Keratinocyte (primary cell): ENCODE measurements around the gene CHI3L1. TPM values are rescaled to one million over a fixed set of nuclear protein-coding genes. Genes with fewer than 3 reads are reported as not detected.

Experiments used
- DNase-seq: peaks from one replicate; pipeline ENCODE4 v3.0.0-alpha.2; 2011; ENCODE audit warnings: low read depth, missing footprints, low spot score
- FAIRE-seq: peaks from 2 replicates; lab custom pipeline; 2011; peaks lifted over from hg19 to GRCh38; lab: Jason Lieb, UNC
- H2AFZ ChIP-seq: 2 replicates; pipeline ENCODE4 v1.6.0; 2012; ENCODE audit warnings: low read length, control low read depth, inconsistent platforms; ENCODE audit not compliant: control insufficient read depth
- H3K27ac ChIP-seq: 2 replicates; pipeline ENCODE4 v1.5.1; 2011; ENCODE audit warnings: low read length; ENCODE audit not compliant: control insufficient read depth, insufficient read depth
- H3K27me3 ChIP-seq: 3 replicates; pipeline ENCODE4 v1.6.0; 2011; ENCODE audit warnings: low read length; ENCODE audit not compliant: control insufficient read depth, insufficient read depth; ENCODE audit errors: extremely low read depth
- H3K36me3 ChIP-seq, 2 experiments: 2 replicates in 1 of 2; 3 replicates in 1 of 2; pipeline ENCODE4 v1.5.1; 2011; ENCODE audit warnings: low read length in 2 of 2, mild to moderate bottlenecking in 1 of 2; ENCODE audit not compliant: control insufficient read depth in 2 of 2, insufficient read depth in 2 of 2; ENCODE audit errors: extremely low read depth in 1 of 2
- H3K4me1 ChIP-seq: 3 replicates; pipeline ENCODE4 v1.5.1; 2011; ENCODE audit warnings: low read length; ENCODE audit not compliant: control insufficient read depth, insufficient read depth; ENCODE audit errors: extremely low read depth
- H3K4me2 ChIP-seq: 3 replicates; pipeline ENCODE4 v1.6.0; 2011; ENCODE audit warnings: low read depth, low read length; ENCODE audit not compliant: control insufficient read depth, insufficient read depth; ENCODE audit errors: extremely low read depth
- H3K4me3 ChIP-seq, 3 experiments: fragments of 200-600 bp in 1 of 3; sonication (generic) in 1 of 3; 2 replicates in 2 of 3; 3 replicates in 1 of 3; pipeline ENCODE4 v1.5.1; 2011 to 2016; ENCODE audit warnings: low read length in 3 of 3, mild to moderate bottlenecking in 3 of 3, control low read depth in 2 of 3, inconsistent platforms in 1 of 3, low read depth in 1 of 3, mixed read lengths in 1 of 3, mixed run types in 1 of 3, moderate library complexity in 1 of 3; ENCODE audit not compliant: control insufficient read depth in 2 of 3, insufficient read depth in 2 of 3; ENCODE audit errors: extremely low read depth in 1 of 3
- H3K79me2 ChIP-seq: 2 replicates; pipeline ENCODE4 v1.6.0; 2012; ENCODE audit warnings: low read length; ENCODE audit not compliant: control insufficient read depth, insufficient read depth
- H3K9ac ChIP-seq: 3 replicates; pipeline ENCODE4 v1.6.0; 2011; ENCODE audit warnings: low read length; ENCODE audit not compliant: control insufficient read depth, insufficient read depth; ENCODE audit errors: extremely low read depth
- H3K9me1 ChIP-seq: 3 replicates; pipeline ENCODE4 v1.6.0; 2011; ENCODE audit warnings: low read length; ENCODE audit not compliant: control insufficient read depth, insufficient read depth; ENCODE audit errors: extremely low read depth
- H3K9me3 ChIP-seq: 2 replicates; pipeline ENCODE4 v1.5.1; 2012; ENCODE audit warnings: low read depth, low read length; ENCODE audit not compliant: control insufficient read depth
- H4K20me1 ChIP-seq: 3 replicates; pipeline ENCODE4 v1.6.0; 2011; ENCODE audit warnings: low read length; ENCODE audit not compliant: control insufficient read depth, insufficient read depth; ENCODE audit errors: extremely low read depth
- EZH2 ChIP-seq: IDR thresholded peaks from one replicate; pipeline ENCODE4 v1.6.1; 2012; ENCODE audit warnings: inconsistent platforms, mild to moderate bottlenecking, low read length, moderate library complexity
- dilution Hi-C: fragments of 300-500 bp; cut with MboI; formaldehyde crosslinking; loops from one replicate; pipeline ENCODE4 v1.7.0; 2020; ENCODE audit warnings: low sequenced_read_pairs; ENCODE audit not compliant: extremely low pct_ligation_motif_present
- polyA plus RNA-seq, 5 experiments: library from polyadenylated mRNA; depleted of rRNA in 3 of 5; stranded (reverse) in 3 of 5; stranded (forward) in 1 of 5; unstranded in 1 of 5; fragments of >200 nt; gene quantifications; 1 replicate in 1 of 5; 2 replicates in 3 of 5; 3 replicates in 1 of 5; pipeline versions ENCODE4 v1.2.1 to v1.2.3, GENCODE V29; 2011 to 2012; ENCODE audit warnings: missing spikeins in 2 of 5, low read depth in 1 of 5, low replicate concordance in 1 of 5
- TF ChIP-seq, protein P1 (sequence below), 3 experiments: IDR thresholded peaks in 1 of 3; conservative IDR thresholded peaks in 1 of 3; optimal IDR thresholded peaks in 1 of 3; 2 replicates in 2 of 3; 3 replicates in 1 of 3; pipeline versions ENCODE3 to v1.5.1; 2011; ENCODE audit warnings: low read length in 3 of 3, mild to moderate bottlenecking in 3 of 3, moderate library complexity in 2 of 3, control low read depth in 1 of 3, inconsistent platforms in 1 of 3; ENCODE audit not compliant: insufficient read depth in 2 of 3; ENCODE audit errors: extremely low read depth in 1 of 3

Gene CHI3L1
- polyA plus RNA-seq, 1 donor (not counting 4 experiments of a cell fraction or from before 2014, with no cell fraction given) = 0.20 TPM

- Histone ChIP-seq H2AFZ (no peak overlapping the region), H3K9me3 (no peaks in the 10 kb centered on the region), H3K27ac (no peak overlapping the region), H3K4me1 (no peaks in the 10 kb centered on the region), H3K36me3 (no peaks in the 10 kb centered on the region), H3K79me2 (no peaks in the 10 kb centered on the region), H4K20me1 (no peaks in the 10 kb centered on the region), H3K27me3 (peaks cover 4% of the 10 kb centered on the region), H3K4me3 (no peak overlapping the region), H3K4me2 (no peak overlapping the region), H3K9me1 (no peaks in the 10 kb centered on the region), H3K9ac (no peak overlapping the region)
- DNase-seq = no peak
- dilution Hi-C loops = no loop called here
- no peak for TF ChIP-seq EZH2
- no peak for FAIRE-seq
Measured at GRCh38 chr1:203170625-203171330, 15.7 kb downstream of the CHI3L1 start.

GRCh38 chr1:203169770-203170520 lies 16.6 kb downstream of the CHI3L1 start:
- dilution Hi-C loops = no loop called here
- TF ChIP-seq, protein P1, sequence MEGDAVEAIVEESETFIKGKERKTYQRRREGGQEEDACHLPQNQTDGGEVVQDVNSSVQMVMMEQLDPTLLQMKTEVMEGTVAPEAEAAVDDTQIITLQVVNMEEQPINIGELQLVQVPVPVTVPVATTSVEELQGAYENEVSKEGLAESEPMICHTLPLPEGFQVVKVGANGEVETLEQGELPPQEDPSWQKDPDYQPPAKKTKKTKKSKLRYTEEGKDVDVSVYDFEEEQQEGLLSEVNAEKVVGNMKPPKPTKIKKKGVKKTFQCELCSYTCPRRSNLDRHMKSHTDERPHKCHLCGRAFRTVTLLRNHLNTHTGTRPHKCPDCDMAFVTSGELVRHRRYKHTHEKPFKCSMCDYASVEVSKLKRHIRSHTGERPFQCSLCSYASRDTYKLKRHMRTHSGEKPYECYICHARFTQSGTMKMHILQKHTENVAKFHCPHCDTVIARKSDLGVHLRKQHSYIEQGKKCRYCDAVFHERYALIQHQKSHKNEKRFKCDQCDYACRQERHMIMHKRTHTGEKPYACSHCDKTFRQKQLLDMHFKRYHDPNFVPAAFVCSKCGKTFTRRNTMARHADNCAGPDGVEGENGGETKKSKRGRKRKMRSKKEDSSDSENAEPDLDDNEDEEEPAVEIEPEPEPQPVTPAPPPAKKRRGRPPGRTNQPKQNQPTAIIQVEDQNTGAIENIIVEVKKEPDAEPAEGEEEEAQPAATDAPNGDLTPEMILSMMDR (optimal IDR thresholded peaks at IDR 0.05 in 1 of 3, IDR thresholded peaks at IDR 0.05 in 1 of 3, conservative IDR thresholded peaks at IDR 0.05 in 1 of 3; ENCODE audit: extremely low read depth in 1 of 3, insufficient read depth in 2 of 3, low read length in 3 of 3) = no peak
- no peak for TF ChIP-seq EZH2
- Histone ChIP-seq H3K36me3 (no peaks in the 10 kb centered on the region), H3K4me3 (no peak overlapping the region), H3K9ac (no peak overlapping the region), H3K27ac (no peak overlapping the region), H3K27me3 (peaks cover 4% of the 10 kb centered on the region), H3K4me1 (no peaks in the 10 kb centered on the region), H3K4me2 (no peak overlapping the region), H3K9me1 (no peaks in the 10 kb centered on the region), H3K9me3 (no peaks in the 10 kb centered on the region), H4K20me1 (no peaks in the 10 kb centered on the region), H3K79me2 (no peaks in the 10 kb centered on the region), H2AFZ (no peak overlapping the region)
- DNase-seq = no peak
- no peak for FAIRE-seq
